Brain pericyte (primary cell): Measurements from ENCODE around the gene MASP2.
"Not testable (repeated sequence)": the region's sequence is repeated elsewhere in the genome, so short reads cannot be mapped to it uniquely, and the experiment has no call there.

ENCODE experiments used
- DNase-seq: peaks from one replicate; pipeline ENCODE4 v3.0.0-alpha.2; 2012; ENCODE audit warnings: low read depth, low spot score

Gene MASP2

GRCh38 chr1:11039351-11040104, 7.5 kb downstream of the MASP2 start:
- DNase-seq: no peak

- DNase-seq: peak; percentile 50
Observed at GRCh38 chr1:11037740-11038182, 9.3 kb downstream of the MASP2 start.

DNA sequence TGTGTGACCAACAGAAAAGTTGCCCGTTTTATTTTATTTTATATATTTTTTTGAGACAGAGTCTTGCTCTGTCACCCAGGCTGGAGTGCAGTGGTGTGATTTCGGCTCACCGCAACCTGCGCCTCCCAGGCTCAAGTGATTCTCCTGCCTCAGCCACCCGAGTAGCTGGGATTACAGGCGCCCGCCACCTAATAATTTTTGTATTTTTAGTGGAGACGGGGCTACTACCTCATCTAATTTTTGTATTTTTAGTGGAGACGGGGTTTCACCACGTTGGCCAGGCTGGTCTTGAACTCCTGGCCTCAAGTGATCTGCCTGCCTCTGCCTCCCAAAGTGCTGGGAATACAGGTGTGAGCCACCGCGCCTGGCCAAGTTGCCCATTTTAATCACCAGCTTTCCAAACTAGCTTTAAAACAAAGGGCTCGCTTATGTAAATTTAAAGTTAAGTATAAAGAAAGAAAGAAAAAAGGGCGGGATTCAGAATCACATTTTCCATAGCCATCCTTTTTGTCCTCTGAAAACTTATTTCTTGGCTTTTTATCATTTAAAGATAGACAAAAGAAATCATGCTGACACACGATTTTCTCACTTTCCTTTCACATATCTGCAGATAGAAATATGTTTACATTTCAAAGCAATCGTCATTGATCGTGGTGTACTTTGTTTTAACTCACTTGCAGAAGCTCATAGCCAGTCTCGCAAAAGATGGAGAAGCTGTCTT, 9.9 kb downstream of the MASP2 start:
- not testable (repeated sequence) for DNase-seq

DNA sequence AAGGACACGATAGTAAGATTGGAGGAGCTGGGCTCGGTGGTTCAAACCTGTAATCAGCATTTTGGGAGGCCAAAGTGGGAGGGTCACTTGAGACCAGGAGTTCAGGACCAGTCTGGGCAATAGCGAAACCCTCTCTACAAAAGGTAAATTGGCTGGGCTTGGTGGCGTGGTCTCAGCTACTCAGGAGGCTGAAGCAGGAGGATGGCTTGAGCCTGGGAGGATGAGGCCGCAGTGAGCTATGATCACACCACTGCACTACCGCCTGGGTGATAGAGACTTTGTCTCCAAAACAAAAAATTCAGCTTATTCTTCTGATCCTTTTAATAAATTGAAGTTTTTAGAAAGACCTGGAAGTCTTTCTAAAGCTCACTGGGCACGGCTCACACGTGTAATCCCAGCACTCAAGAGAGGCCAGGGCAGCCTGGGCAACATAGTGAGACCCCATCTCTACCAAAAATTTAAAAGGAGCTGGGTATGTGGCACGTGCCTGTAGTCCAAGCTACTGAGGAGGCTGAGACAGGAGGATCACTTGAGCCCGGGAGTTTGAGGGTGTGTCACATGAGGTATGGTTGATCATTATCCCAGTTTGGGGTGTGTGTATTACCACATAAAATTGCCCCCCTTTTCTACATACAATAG, 15.3 kb downstream of the MASP2 start:
- DNase-seq: no peak

GRCh38 chr1:11030865-11031264, 16.2 kb downstream of the MASP2 start:
- DNase-seq: no peak

DNA sequence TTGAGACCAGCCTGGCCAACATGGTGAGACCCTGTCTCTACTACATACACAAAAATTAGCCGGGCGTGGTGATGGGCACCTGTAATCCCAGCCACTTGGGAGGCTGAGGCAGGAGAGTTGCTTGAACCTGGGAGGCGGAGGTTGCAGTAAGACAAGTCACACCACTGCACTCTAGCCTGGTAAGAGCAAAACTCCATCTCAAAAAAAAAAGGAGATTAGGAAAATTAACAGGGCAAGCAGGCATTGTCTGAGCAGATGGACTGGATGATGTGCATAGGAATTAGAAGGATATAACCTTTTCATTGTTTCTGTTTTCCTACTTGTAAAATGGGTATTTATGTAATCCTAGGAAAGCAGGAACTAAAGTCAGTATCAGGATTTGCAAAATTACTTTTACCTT, 19.0 kb downstream of the MASP2 start:
- DNase-seq: no peak

DNA sequence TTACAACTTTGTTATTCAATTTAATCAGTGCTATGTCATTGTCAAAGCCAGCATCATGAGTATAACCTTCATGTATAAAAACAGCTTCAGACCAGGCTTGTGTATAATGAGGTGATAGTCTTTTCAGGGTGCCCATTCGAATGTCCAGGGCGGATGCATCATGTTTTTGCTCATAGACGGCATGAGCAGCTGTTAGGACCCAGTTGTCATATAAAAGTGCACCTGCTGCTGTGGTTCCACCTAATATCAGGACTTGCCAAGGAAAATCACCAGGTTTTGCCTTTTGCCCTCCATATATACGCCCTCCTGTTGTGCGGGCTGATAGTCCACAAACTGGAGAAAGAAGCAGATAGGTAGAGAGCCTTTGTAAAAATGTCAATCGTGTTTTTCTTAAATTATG, 19.7 kb downstream of the MASP2 start:
- no peak for DNase-seq

GRCh38 chr1:11026903-11027302, 20.1 kb downstream of the MASP2 start:
- no peak for DNase-seq

GRCh38 chr1:11026052-11026451, 21.0 kb downstream of the MASP2 start:
- DNase-seq: no peak

DNA sequence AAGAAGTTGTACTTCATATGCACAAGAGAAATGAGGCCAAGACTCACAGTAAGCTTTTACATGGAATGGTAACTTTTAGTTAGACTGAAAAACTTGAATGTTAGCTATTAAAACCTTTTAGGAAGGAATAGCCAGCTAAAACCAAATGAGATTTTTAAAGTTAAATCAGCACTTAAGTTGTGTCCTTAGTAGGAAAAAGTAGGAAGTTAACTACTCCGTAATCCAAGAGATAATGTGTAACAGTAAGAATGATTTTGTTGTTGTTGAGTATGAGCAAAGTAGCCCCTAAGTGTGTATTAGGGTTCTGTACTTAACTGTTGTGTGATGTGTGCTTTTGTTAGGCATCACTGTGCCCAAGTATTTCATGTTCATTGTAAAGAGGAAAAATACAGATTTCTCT, 21.4 kb downstream of the MASP2 start:
- DNase-seq: no peak

GRCh38 chr1:11024874-11025203, 22.2 kb downstream of the MASP2 start:
- no peak for DNase-seq

- DNase-seq: no peak
Observed at GRCh38 chr1:11024154-11024873, 22.7 kb downstream of the MASP2 start.

- DNase-seq: no peak
Observed at GRCh38 chr1:11023201-11023600, 23.8 kb downstream of the MASP2 start.

- DNase-seq: no peak
Observed at GRCh38 chr1:11019971-11020370, 27.1 kb downstream of the MASP2 start.

- DNase-seq: not testable (repeated sequence)
Observed at GRCh38 chr1:11019358-11019757, 27.7 kb downstream of the MASP2 start.

- no peak for DNase-seq
Observed at GRCh38 chr1:11013160-11013531, 33.9 kb downstream of the MASP2 start.

GRCh38 chr1:11012260-11013159, 34.5 kb downstream of the MASP2 start, which contains the start of gene TARDBP:
TARDBP (plus strand) TSS chr1:11012654; CDS start chr1:11013728, 1,074 bp downstream.
- DNase-seq: peak; percentile 85

DNA sequence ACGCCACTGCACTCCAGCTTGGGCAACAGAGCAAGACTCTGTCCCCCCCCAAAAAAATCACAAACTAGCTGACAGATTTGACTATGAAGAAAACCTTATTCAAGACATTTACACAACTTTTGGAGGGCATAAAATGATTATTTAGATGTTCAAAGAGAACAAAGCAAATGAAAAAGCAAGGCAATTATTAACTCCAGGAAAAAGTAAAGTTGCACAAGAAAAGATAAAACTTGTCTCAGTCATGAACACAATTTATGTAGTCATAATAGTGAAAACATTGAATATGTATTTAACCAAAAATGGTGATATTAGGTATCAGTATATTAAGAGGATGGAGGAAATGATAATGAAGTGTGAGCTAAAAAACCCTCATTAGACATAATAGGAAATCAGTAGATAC, 46.5 kb downstream of the MASP2 start:
- DNase-seq: no peak

- DNase-seq: no peak
Observed at GRCh38 chr1:10996100-10996499, 50.9 kb downstream of the MASP2 start.

DNA sequence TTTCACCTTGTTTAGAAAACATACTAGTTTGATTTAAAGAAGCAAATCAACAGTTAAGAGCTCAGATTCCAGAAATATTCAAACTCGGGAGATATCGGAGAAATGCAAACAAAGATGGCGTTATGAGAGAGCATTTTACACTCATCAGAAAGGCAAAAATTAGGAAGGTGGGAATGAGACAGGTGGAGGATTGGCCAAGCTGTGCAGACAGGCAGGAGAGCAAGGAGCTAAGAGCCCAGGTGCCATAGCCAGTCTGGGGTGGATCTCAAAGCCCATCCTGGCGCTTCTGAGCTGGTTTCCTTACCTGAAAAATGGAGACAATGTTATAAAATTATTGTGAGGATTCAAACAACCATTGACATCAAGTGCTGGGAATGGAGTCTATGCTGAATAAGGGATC, 54.2 kb downstream of the MASP2 start:
- DNase-seq: no peak

DNA sequence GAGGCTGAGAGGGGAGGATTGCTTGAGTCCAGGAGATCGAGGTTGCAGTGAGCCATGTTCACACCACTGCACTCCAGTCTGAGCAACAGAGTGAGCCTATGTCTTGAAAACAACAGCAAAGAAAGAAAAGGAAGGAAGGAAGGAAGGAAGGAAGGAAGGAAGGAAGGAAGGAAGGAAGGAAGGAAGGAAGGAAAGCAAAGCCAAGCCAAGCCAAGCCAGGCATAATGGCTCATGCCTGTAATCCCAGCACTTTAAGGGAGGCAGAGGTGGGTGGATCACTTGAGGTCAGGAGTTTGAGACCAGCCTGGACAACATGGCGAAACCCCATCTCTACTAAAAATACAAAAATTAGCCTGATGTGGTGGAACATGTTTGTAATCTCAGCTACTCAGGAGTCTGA, 55.0 kb downstream of the MASP2 start:
- DNase-seq: not testable (repeated sequence)
